ENCODE results near the gene SYNE3.

Gene SYNE3

DNA sequence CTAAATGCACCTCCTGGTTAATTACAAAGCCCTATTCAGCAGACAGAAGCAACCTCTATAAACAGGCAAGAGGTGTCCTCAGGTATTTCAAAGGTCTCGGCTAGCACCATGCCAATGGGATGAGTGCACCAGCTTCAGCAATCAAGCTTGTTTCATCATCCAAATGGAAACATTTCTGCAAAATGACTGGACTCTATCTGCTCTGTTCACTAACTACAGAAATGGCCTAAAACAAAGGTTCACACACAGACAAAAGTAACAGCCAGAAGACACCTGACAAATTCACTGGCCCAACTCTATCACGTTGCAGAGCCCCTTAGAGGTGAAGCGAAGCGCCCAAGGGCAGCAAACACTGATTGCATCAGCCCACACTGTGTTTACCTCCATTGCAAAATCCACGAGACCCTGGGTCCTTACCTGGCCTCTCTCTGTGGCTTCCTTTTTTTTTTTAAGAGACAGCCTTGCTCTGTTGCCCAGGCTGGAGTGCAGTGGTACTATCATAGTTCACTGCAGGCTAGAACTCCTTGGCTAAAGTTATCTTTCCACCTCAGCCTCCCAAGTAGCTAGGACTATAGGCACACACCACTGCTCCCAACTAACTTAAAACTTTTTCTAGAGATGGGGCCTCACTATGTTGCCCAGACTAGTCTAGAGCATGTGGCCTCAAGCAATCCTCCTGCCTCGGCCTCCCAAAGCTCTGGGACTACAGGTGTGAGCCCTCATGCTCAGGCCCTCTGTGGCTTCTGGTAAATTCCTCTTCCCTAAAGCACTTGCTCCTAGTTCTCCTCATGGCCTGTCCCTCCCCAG lies 8.5 kb upstream of the SYNE3 start:
- Histone ChIP-seq H3K27ac (ENCODE audit: low read depth, low read length, poor library complexity, severe bottlenecking) (no peak overlapping the region), H2AFZ (ENCODE audit: low read length) (no peak overlapping the region), H3K4me1 (ENCODE audit: insufficient read depth, low read length, severe bottlenecking) (peaks cover 16% of the 10 kb centered on the region), H3K27me3 (ENCODE audit: insufficient read depth, low read length) (no peaks in the 10 kb centered on the region), H3K9me3 (ENCODE audit: low read length) (no peaks in the 10 kb centered on the region), H4K20me1 (ENCODE audit: insufficient read depth, low read length) (no peaks in the 10 kb centered on the region), H3F3A (ENCODE audit: insufficient read depth, low read length) (no peaks in the 10 kb centered on the region), H3K4me2 (ENCODE audit: low read length) (no peak overlapping the region), H3K9me2 (ENCODE audit: low read depth, low read length) (no peaks in the 10 kb centered on the region), H3K4me3 (ENCODE audit: low read depth, low read length, poor library complexity, severe bottlenecking) (no peak overlapping the region), H3K9ac (ENCODE audit: low read length) (no peak overlapping the region), H3K36me3 (ENCODE audit: insufficient read depth, low read length) (no peaks in the 10 kb centered on the region), H3K79me2 (ENCODE audit: insufficient read depth, low read length) (no peaks in the 10 kb centered on the region)
- TF ChIP-seq, protein P1, sequence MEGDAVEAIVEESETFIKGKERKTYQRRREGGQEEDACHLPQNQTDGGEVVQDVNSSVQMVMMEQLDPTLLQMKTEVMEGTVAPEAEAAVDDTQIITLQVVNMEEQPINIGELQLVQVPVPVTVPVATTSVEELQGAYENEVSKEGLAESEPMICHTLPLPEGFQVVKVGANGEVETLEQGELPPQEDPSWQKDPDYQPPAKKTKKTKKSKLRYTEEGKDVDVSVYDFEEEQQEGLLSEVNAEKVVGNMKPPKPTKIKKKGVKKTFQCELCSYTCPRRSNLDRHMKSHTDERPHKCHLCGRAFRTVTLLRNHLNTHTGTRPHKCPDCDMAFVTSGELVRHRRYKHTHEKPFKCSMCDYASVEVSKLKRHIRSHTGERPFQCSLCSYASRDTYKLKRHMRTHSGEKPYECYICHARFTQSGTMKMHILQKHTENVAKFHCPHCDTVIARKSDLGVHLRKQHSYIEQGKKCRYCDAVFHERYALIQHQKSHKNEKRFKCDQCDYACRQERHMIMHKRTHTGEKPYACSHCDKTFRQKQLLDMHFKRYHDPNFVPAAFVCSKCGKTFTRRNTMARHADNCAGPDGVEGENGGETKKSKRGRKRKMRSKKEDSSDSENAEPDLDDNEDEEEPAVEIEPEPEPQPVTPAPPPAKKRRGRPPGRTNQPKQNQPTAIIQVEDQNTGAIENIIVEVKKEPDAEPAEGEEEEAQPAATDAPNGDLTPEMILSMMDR (IDR thresholded peaks at IDR 0.05; ENCODE audit: low read length): no peak
- no peak for TF ChIP-seq EZH2 (IDR thresholded peaks at IDR 0.05; ENCODE audit: borderline replicate concordance, low read length)

DNA sequence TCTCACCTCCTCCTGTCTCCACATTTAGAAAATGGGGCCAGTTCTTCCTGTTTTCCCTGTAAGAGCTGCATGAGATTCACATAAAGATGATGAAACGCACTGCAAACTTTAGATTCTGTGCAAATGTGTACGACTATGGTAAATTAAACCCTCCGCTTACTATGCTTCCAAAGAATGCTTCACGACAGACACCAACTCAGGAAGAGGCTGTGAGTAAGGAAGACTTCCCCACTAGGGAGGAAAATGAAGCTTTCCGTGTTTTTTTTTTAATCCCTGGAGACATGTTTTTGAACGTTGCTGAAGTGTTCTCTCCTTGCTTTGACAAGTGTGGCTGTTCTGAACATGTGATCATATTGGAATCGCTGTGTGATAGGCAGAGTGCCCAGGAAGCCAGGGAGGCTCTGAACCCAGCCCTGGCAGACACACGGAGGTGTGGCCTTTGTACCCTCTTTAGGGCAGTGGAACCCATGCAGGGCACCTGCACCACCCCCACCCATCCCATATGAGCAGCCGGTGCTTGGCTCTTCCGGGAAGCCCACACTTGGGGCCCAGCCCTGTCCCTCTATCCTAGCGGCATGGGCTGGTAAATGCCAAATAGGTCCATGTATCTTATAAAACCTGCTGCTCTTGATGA lies 7.5 kb upstream of the SYNE3 start:
- H2AFZ ChIP-seq (ENCODE audit: low read length): no peak overlapping the region

DNA sequence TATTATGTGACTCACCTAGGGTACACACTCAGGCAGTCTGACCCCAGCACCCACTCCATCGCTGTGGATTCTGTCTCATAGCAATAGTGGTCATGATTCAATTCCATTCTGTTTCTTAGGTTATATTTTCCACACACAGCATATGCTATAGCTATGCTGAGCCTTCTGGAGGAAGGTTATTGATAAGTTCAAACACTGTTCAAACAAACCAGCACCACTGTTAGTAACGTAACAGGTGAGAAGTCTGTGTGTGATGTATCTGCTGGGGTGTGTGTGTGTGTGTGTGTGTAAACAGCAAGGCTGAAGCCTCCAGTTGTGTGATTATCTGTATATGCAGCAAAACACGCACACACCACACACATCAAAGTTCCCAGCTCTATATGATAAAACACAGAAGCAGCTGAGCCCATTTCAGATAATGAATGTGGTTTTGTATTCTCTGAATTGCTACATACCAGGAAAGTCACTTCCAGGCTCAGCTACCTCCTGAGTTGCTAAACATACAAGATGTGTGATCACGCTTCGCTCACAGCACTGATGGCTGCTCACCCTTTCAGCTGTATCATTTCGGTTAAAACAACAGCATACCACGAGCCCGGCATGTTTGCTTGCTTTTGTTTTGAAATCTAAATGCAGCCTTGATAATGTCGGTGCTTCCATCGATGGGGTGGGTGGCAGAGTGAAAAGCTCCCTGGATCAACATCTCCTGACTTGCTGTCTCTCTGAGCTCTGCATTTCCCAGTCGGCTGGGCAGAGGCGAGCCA lies 6.8 kb upstream of the SYNE3 start:
- Histone ChIP-seq H3K27ac (ENCODE audit: low read depth, low read length, poor library complexity, severe bottlenecking) (no peak overlapping the region), H3K4me2 (ENCODE audit: low read length) (no peak overlapping the region), H4K20me1 (ENCODE audit: insufficient read depth, low read length) (no peaks in the 10 kb centered on the region), H3K4me3 (ENCODE audit: low read depth, low read length, poor library complexity, severe bottlenecking) (no peak overlapping the region), H3K9me3 (ENCODE audit: low read length) (no peaks in the 10 kb centered on the region), H3K79me2 (ENCODE audit: insufficient read depth, low read length) (no peaks in the 10 kb centered on the region), H3F3A (ENCODE audit: insufficient read depth, low read length) (no peaks in the 10 kb centered on the region), H3K9ac (ENCODE audit: low read length) (no peak overlapping the region), H3K36me3 (ENCODE audit: insufficient read depth, low read length) (no peaks in the 10 kb centered on the region), H2AFZ (ENCODE audit: low read length) (no peak overlapping the region), H3K4me1 (ENCODE audit: insufficient read depth, low read length, severe bottlenecking) (peaks cover 28% of the 10 kb centered on the region), H3K27me3 (ENCODE audit: insufficient read depth, low read length) (no peaks in the 10 kb centered on the region; the same call in 1 of the 2 replicates), H3K9me2 (ENCODE audit: low read depth, low read length) (no peaks in the 10 kb centered on the region)
- TF ChIP-seq, protein P1 (IDR thresholded peaks at IDR 0.05; ENCODE audit: low read length): no peak
- TF ChIP-seq EZH2 (IDR thresholded peaks at IDR 0.05; ENCODE audit: borderline replicate concordance, low read length): no peak

More for the DNA sequence above, 7.5 kb upstream of the SYNE3 start:
- no peaks in the 10 kb centered on the region for H3K36me3 ChIP-seq (ENCODE audit: insufficient read depth, low read length)
- no peaks in the 10 kb centered on the region for H3K27me3 ChIP-seq (ENCODE audit: insufficient read depth, low read length)
- H3K79me2 ChIP-seq (ENCODE audit: insufficient read depth, low read length): no peaks in the 10 kb centered on the region
- H3K27ac ChIP-seq (ENCODE audit: low read depth, low read length, poor library complexity, severe bottlenecking): no peak overlapping the region
- H3K9ac ChIP-seq (ENCODE audit: low read length): no peak overlapping the region
- no peak for TF ChIP-seq EZH2 (IDR thresholded peaks at IDR 0.05; ENCODE audit: borderline replicate concordance, low read length)
- TF ChIP-seq, protein P1 (IDR thresholded peaks at IDR 0.05; ENCODE audit: low read length): peak; percentile 19; the same call in 1 of the 2 replicates
- no peaks in the 10 kb centered on the region for H3K9me3 ChIP-seq (ENCODE audit: low read length)
- H3K4me2 ChIP-seq (ENCODE audit: low read length): no peak overlapping the region
- no peaks in the 10 kb centered on the region for H3K9me2 ChIP-seq (ENCODE audit: low read depth, low read length)
- peaks cover 23% of the 10 kb centered on the region for H3K4me1 ChIP-seq (ENCODE audit: insufficient read depth, low read length, severe bottlenecking)
- H3F3A ChIP-seq (ENCODE audit: insufficient read depth, low read length): no peaks in the 10 kb centered on the region
- no peak overlapping the region for H3K4me3 ChIP-seq (ENCODE audit: low read depth, low read length, poor library complexity, severe bottlenecking)
- no peaks in the 10 kb centered on the region for H4K20me1 ChIP-seq (ENCODE audit: insufficient read depth, low read length)

Data from OCI-LY1 (cell line).